Medulla oblongata (tissue), 1 donor: Measurements from ENCODE around the gene DEAF1.
"Not testable (repeated sequence)": the region's sequence is repeated elsewhere in the genome, so short reads cannot be mapped to it uniquely, and the experiment has no call there.

Source experiments
- DNase-seq: peaks from one replicate; pipeline ENCODE4 v3.0.0-alpha.2; 2015; ENCODE audit errors: extremely low spot score

Gene DEAF1

DNA sequence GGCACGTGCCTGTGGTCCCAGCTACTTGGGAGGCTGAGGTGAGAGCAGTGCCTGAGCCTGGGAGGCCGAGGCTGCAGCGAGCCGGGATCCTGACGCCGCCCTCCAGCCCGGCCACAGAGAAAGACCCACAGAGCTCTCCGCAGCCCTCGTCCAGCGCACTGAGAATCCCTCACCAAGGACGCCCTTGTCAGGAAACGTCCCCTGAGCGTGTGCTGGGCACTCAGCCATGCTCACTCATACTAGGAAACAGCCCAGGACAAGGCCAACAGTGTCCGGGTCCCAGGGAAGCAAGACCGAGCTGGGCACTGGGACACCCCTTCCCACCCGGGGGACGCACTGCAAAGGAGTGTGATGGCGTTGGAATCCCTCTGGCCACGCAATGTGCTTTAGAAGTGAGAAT is 14.5 kb downstream of the DEAF1 start:
- DNase-seq: no peak

DNA sequence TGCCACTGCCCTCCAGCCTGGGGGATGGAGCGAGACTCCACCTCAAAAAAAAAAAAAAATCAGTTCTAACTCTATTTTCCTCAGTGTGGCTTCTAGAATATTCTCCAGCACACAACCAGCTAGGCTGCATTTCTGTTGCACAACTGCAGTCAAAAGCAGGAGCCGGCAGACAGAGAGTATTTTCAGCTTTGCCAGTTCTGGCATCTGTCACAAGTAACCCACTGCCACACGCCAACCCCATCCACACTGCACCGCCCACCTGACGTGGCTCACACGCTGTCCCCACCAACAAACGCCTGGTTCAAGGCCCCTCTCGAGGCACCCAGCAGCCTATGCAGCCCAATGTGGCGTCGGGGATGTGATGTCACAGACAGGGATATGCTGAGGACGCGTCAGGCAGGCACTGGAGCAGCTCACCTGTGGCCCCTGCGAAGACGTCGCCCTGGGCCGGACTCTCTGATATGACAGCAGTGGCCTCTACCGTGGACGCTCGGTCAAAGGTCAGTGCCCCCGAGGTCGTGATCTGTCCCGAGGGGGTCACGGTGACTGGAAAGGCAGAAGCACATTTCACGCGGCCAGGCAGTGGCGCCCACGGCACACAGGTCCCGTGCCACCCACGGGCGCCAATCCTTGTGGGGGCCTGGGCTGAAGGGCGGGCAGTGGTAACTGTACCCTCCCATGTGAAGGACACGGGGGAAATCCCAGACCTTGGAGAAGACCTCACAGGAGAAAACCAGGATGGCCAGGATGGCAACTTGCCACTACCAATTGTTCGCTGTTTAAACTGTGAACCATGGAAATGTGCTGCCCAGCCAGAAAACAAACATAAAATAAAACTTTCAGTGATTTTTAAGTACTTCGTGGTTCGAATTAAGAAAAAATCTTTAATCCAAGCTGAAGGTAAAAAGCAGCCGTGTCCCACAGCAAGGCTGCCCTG is 15.5 kb downstream of the DEAF1 start:
- no peak for DNase-seq

DNA sequence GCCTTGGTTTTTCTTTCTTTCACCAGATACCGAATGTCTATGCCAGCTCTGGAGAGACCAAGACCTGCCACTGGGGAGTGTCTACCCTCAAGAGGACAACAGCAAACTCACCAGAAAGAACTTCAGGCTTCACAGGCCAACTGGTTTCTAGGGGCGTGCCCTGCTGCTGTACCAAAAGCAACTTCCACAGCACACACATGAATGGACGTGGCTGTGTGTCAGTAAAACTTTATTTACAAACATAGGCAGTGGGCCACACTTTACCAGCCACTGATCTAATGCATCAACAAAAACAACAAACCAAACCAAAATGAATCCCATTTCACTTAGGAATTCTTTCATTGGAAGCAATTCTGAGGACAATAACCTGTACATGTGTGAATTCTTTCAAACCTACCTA is 16.7 kb downstream of the DEAF1 start:
- no peak for DNase-seq

DNA sequence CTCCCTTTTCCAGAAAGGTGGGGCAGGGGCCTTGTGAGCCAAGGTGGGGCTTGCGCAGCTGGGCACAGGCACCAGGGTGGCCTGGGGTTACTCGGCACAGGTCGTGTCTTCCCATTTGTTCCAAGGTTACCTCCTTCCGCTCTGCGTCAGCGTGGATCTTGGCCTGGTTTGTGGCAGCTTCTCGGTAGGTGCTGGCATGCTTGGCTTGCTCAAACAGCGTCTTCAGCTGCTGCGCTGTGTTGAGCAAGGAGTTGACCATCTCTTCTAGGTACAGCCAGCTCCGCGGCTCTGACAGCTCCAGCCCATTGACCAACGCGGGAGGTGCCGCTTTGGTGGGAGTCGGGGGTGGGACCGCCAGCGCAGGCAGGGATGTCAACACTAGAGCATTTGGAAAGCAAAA is 20.6 kb downstream of the DEAF1 start:
- no peak for DNase-seq

DNA sequence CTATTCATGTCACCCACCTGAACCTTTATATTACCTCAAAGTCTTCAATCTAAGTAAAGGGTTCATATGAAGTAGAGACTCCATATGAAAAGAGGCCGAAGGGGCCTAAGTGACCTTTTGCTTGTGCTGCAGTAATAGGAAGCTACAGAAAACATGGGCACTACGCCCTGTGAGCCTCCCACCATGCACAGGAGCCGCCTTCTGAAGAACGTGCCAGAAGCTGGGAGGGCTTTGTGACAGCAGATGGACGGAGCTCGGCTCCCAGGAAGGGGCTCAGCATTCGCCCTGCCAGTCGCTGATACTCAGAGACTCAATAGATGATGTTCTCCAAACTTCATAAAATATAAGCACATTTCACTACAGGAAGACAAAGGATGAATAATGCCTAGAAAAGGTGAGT is 21.2 kb downstream of the DEAF1 start:
- DNase-seq: no peak

DNA sequence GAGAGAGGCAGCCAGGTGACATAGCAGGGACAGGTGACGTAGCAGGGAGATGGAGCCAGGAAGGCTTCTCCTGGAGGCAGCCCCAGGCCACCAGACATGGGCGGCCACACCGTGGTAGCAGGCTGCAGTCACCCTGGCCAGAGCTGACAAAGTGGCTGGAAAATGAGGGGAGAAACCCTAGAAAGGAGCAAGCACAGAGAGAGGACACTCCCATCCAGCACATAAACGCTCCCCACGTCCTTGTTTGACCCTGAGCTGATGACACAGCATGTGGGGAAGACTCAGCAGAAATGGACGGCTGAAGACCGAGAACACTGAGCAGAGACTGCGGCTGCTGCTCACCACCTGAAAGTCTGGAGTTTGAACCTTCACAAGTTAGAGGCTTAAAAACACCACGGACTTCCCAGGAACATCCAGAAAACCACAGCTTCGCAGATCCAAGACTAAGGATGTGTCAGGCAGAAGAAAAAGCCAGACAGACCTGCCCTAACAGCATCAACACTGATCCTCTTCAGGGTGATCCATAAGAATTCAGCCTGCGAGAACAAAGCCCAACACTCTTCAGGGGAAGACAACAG is 29.2 kb downstream of the DEAF1 start:
- peak; percentile 30 for DNase-seq

DNA sequence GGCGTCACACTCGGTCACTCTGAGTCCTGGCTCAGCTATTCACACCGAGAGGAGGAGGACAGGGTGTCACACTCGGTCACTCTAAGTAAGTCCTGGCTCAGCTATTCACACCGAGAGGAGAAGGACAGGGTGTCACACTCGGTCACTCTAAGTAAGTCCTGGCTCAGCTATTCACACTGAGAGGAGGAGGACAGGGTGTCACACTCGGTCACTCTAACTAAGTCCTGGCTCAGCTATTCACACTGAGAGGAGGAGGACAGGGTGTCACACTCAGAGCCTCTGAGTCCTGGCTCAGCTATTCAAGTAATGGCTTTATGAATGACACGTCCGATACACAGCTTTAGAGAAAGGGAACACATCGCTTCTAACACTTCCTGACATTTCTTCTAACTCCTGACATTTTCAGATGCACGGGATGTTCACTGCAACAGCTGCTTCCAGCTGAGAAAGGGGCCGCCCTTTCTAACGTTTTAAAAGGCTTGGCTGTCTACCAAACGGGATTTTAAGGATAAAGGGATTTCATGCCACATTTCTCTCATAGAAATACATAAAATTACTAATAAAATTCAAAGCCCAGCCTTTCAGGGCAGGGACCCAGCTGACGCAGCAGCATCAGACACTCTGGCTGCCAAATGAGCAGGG is 29.8 kb downstream of the DEAF1 start:
- DNase-seq: no peak

DNA sequence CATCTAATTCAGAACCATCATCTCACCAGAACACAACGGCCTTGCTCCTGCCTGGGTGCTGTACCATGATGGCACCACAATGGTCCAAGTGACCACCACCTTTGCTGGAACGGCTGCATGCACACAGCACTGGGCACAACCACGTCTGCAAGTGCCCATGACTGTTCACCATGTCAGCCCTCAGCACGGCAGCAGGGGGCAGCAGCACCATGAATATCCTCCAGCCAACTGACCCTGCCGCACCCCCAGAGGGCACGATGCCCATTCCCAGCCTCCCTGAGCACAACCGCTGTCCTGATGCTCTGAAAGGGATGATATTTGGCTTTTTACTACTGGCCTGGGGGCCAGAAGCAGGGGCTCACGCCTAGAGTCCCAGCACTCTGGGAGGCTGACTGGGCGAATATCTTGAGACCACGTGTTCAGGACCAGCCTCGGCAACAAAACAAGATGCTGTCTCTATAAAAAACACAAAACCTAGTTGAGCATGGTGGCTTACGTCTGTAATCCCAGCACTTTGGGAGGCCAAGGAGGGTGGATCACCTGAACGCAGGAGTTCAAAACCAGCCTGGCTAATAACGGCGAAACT is 32.2 kb downstream of the DEAF1 start:
- DNase-seq: peak; percentile 66

DNA sequence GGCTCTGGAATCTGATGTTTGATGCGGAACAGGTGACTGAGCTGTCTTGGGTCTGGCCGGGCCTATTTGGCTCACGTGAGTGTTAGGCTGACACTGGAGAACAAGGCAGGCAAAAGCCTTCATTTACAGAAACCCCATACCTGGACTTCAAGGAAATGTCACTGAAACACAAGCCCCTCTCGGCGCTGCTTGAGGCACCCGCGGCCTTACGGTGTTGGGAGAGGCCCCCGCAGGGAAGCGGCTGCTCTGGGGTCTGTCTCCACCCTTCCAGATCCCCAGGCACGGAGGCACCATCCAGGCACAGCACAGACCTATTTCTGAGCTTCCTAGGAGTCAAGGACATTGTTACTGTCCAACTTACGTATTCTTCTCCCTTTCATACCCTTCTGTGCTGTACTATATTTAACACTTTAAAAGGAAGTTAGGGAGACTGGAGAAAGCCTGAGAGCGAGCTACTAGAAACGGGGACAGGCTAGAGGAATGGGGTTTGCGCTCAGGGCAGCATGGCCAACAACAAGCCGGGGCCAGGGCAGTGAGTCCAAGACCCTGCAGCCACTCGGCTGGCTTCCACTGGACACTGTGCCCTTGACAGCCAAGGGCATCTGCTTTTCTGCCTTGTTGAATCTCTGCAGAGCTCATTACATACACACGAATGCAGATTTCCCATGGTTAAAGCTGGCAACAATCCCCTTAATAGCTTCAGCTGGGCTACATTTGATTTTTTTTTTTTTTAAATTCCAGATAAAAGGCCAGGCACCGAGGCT is 34.2 kb downstream of the DEAF1 start:
- DNase-seq: no peak

DNA sequence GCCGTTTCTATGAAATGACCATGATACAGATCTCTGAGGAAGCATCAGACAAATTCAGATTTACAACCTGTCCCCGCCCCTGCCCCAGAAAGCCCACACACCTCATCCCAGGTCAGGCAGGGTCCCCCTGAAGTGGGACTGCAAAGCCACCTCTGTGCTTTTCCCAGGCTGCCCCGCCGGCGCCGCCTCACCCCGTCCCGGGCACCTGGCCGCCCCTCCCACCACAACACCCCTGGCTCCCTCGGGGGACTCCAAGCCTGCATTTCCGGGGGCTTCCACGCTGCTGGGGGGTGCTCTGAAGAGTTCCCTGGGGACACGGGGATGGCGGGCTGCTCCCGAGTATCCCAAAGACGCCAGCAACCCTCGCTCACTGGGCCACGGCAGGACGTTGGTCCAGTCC is 34.7 kb downstream of the DEAF1 start:
- DNase-seq: no peak

DNA sequence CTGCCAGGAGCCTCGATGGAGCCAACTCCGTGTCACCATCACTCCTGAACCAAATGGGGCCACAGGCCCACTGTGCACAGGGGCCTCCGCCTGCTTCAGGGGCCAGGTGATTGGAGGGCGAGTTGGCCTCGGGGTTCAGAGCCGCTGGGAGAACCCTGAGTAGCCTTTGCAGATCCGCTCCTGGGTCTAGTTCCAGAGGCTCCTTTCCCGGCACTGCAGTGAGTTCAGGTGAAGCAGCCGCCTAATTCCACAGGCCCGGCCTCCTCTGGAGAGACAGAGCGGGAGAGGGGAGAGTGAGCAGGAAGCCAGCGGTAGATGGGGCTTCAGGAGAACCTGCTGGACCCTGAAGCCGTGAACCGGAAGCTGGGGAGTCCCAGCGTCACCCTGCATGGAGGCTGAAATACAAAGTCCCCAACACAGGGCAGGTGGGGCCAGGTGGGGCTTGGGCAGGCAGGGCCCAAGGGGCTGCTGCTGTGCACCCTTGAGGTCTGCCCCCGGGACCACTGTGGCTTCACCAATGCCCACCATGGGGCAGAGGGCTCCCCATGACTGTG is 35.4 kb downstream of the DEAF1 start:
- no peak for DNase-seq

DNA sequence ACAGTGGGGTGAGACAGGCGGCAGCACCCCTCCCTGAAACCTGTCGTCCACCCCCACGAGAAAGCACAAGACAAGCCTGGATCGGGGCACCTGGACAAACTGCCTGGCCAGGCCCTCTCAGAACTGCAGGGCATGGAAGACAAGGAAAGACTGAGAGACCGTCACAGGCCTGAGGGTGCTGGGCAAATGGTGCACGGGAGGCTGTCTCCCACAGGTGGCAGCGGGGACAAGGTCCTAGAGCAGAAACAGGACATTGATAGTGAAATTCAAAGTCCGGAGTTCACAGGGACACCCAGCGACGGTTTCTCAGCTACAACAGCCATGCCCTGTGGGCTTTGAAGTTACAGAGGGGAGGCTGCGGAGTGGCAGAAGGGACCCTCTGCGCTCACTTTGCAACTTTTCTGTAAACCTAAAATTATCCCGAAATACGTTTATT is 37.3 kb downstream of the DEAF1 start:
- DNase-seq: no peak

DNA sequence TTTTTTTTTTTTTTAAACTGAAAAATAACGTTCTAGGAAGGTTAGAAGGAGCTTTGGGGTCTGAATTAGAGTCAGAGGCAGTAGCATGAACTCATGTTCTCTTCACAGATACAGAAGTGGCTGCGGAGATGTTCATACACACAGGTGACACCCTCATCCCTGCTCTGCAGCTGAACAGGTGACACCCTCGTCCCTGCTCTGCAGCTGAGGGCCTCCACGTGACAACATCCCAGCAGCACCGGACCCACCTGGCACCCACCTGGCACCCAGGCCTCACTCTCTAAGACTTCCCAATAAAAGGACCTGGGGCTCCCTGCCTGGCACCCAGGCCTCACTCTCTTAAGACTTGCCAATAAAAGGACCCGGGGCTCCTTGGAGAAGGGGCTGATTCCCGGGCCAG is 38.2 kb downstream of the DEAF1 start:
- no peak for DNase-seq

DNA sequence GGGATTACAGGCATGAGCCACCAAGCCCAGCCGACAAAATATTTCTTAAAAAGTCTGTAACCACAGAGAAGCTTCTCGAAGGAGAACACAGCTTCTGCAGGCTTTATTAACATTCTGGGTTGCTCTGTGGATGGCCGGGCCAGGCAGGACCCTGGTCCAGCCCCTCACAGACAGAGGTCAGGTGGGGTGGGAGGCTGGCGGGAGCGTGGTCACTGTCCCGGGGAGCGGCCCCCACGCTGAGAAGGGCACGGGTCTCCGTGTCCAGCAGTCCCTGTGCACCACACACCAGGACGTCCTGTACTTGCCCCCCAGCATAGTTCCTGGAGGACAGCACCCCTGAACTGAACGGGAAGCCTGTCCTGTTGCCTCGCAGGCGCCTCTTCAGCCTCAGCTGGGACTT is 38.6 kb downstream of the DEAF1 start:
- no peak for DNase-seq

DNA sequence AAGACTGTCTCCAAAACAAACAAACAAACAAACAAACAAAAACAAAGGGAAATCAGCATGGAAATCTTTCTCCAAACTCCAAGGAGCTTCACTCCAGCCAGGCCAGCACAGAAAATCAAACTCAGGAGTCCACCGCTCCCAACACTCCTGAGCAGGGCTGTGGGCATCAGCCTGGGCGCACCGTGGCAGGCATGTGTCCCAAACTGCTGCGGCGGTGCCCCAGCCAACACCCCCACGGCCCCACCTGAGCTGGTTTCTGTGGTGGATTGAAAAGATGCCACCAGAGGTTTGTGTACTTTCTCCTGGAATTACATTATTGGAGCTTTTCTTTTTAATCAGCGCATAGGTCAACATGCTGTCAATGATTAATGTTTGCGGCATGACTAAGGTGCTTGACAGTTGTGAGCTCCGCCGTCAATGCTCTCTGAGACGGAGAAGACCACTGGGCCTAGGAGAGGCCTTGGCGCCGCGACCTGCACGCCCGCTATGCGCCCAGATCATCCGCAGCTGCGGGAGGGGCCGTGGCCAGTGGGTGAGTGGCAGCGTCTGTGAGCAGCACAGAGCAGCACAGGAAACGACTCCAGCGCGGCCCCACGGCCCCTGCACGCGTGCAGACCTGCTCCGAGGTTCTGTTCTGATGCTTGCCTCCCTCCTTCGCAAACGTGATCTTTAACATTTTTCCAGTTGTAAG is 39.8 kb downstream of the DEAF1 start:
- no peak for DNase-seq

DNA sequence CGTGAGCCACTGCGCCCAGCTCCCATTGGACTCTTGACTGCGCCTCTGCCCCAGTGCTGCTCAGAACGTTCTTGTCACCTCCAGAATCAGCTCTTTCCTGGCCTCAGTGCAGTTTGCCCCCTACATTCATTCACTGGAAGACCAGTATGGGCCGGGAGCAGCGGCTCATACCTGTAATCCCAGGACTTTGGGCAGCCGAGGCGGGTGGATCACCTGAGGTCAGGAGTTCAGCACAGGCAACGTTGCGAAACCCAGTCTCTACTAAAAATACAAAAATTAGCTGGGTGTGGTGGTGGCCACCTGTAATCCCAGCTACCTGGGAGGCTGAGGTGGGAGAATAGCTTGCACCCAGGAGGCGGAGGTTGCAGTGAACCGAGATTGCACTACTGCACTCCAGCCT is 40.6 kb downstream of the DEAF1 start:
- DNase-seq: not testable (repeated sequence)

DNA sequence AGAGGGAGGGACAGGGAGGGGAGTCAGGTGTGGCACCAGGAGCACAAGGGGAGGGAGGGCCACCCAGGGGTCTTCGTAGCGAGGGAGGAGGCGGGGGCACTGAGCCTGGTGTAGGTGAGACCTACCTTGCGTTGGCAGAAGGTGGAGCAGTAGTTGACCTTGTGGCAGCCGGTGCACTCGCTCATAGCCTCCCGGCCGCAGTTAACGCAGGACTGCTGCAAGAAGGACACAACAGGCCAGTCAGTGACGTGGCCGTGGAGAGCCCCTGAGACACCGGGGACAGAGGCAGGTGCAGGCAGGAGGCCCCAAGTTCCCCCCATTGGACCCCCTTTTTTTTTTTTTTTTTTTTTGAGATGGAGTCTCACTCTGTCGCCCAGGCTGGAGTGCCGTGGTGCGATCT is 41.2 kb downstream of the DEAF1 start:
- no peak for DNase-seq

DNA sequence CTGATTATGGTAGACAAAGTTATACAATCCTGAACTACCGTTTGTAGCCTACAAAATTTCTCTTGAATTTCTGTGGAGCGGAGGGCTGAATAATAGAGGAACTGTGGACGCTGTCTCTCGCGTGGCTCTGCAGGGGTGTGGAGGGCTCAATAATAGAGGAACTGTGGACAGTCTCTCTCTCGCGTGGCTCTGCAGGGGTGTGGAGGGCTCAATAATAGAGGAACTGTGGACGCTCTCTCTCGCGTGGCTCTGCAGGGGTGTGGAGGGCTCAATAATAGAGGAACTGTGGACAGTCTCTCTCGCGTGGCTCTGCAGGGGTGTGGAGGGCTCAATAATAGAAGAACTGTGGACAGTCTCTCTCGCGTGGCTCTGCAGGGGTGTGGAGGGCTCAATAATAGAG is 41.9 kb downstream of the DEAF1 start:
- not testable (repeated sequence) for DNase-seq

DNA sequence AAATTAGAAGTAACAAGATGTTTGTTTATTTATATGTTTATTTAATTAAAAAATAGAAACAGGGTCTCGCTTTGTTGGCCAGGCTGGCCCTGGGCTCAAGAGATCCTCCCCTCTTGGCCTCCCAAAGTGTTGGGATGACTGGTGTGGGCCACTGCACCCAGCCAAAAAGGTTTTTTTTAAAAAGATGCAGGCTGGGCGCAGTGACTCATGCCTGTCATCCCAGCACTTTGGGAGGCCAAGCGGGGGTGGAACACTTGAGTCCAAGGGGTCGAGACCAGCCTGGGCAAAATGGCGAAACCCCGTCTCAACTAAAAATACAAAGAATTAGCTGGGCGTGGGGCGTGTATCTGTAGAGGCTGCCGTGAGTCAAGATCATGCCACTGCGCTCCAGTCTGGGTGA is 44.5 kb downstream of the DEAF1 start:
- no peak for DNase-seq

DNA sequence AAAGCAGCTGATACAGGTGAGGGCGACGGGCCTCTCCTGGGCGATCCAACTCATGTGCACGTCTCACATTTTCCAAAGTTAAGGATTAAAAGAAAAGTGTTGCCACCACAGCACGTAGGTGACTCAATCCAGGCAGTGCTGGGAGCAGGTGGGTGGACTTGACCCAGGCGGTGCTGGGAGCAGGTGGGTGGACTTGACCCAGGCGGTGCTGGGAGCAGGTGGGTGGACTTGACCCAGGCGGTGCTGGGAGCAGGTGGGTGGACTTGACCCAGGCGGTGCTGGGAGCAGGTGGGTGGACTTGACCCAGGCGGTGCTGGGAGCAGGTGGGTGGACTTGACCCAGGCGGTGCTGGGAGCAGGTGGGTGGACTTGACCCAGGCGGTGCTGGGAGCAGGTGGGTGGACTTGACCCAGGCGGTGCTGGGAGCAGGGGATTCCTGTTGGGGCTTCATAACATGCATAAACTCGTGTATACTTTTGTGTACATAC is 47.3 kb downstream of the DEAF1 start:
- not testable (repeated sequence) for DNase-seq

DNA sequence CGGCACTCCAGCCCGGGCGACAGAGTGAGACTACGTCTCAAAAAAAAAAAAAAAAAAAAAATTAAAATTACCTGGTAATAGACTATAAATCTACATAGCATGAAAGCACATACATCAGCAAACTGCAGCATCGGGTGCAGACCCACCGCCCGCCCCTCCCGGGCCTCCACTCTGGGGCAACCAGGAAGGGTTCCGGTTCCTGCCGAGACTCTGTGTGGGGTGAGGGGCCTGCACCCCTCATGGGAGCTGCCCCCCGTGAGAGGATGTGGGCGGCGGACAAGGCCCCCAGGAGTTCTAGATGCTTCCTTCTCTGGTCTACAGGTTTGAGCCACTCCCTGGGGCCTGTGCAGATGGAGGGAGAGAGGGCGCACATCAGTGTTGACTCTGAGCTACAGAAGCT is 48.8 kb downstream of the DEAF1 start:
- DNase-seq: no peak
